Measurements from ENCODE around the gene MAP2K5.

DNA sequence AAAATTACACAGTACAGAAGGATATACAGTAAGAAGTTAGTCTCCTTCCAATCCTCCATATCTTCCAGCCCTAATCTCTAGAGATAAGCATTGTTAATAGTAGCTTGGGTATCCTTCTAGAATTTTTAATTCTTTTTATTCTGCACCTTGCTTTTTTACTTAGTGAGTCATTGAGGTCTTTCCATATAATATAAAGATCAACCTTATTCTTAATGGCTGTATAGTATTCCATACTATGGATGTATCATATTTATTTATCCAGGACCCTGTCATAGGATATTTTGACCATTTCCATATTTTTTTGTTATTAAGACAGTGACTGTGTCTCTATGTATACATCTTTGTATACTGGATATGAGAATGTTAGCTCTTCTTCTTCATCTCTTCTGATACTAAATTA, 246.5 kb downstream of the MAP2K5 start:
- TF ChIP-seq, protein P1, sequence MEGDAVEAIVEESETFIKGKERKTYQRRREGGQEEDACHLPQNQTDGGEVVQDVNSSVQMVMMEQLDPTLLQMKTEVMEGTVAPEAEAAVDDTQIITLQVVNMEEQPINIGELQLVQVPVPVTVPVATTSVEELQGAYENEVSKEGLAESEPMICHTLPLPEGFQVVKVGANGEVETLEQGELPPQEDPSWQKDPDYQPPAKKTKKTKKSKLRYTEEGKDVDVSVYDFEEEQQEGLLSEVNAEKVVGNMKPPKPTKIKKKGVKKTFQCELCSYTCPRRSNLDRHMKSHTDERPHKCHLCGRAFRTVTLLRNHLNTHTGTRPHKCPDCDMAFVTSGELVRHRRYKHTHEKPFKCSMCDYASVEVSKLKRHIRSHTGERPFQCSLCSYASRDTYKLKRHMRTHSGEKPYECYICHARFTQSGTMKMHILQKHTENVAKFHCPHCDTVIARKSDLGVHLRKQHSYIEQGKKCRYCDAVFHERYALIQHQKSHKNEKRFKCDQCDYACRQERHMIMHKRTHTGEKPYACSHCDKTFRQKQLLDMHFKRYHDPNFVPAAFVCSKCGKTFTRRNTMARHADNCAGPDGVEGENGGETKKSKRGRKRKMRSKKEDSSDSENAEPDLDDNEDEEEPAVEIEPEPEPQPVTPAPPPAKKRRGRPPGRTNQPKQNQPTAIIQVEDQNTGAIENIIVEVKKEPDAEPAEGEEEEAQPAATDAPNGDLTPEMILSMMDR (IDR thresholded peaks at IDR 0.05) = no peak
- TF ChIP-seq POLR2A (IDR thresholded peaks at IDR 0.05) = no peak
